ENCODE measurements around the gene HIPK4. TPM values are rescaled to one million over a fixed set of nuclear protein-coding genes. Genes with fewer than 3 reads are reported as not detected.
"Not testable (repeated sequence)": the region's sequence is repeated elsewhere in the genome, so short reads cannot be mapped to it uniquely, and the experiment has no call there.

The HIPK4 gene, protein sequence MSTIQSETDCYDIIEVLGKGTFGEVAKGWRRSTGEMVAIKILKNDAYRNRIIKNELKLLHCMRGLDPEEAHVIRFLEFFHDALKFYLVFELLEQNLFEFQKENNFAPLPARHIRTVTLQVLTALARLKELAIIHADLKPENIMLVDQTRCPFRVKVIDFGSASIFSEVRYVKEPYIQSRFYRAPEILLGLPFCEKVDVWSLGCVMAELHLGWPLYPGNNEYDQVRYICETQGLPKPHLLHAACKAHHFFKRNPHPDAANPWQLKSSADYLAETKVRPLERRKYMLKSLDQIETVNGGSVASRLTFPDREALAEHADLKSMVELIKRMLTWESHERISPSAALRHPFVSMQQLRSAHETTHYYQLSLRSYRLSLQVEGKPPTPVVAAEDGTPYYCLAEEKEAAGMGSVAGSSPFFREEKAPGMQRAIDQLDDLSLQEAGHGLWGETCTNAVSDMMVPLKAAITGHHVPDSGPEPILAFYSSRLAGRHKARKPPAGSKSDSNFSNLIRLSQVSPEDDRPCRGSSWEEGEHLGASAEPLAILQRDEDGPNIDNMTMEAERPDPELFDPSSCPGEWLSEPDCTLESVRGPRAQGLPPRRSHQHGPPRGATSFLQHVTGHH
- total RNA-seq = 0.74 TPM

DNA sequence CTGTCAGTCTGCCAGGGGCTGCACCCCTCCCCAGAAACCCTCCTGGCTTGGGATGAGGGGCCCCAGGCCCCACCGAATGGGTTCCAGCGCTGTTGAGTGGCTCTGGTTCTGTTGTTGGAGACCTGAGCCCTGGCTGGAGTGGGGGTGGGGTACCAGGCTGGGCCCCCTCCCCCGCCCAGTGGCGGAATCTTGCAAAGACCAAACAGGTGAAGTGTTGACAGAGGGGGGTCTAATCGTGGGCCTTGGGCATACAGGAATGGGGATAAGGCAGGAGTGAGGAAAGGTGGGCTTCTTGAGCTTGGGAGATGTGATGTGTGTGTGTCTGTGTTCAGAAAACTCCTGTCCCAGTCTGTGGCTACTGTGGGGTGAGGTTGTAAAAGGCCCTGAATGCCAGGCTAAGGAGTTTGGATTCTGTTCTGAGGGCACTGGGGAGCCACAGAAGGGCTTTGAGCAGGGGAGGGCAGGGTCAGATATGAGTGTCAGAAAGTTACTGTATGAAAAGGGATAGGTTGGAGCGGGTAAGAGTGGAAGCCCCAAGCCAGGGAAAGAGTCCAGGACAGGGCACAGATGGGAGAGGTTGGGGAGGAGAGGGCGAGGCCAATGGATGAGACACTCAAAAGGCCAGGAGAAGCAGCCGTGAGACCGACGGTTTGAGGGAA, at the start of gene HIPK4:
HIPK4 (minus strand) TSS at position 98 of the 659 bp plus-strand sequence. CDS start 279 bp downstream, outside the sequence.
- no peaks in the 10 kb centered on the region for H3K27me3 ChIP-seq
- no peaks in the 10 kb centered on the region for H3K4me1 ChIP-seq
- TF ChIP-seq POLR2A (IDR thresholded peaks at IDR 0.05) (no peak), POLR2AphosphoS5 (IDR thresholded peaks at IDR 0.05; ENCODE audit: insufficient read depth in 1 of 2, low read depth in 1 of 2) (no peak)
- TF ChIP-seq, protein P1, sequence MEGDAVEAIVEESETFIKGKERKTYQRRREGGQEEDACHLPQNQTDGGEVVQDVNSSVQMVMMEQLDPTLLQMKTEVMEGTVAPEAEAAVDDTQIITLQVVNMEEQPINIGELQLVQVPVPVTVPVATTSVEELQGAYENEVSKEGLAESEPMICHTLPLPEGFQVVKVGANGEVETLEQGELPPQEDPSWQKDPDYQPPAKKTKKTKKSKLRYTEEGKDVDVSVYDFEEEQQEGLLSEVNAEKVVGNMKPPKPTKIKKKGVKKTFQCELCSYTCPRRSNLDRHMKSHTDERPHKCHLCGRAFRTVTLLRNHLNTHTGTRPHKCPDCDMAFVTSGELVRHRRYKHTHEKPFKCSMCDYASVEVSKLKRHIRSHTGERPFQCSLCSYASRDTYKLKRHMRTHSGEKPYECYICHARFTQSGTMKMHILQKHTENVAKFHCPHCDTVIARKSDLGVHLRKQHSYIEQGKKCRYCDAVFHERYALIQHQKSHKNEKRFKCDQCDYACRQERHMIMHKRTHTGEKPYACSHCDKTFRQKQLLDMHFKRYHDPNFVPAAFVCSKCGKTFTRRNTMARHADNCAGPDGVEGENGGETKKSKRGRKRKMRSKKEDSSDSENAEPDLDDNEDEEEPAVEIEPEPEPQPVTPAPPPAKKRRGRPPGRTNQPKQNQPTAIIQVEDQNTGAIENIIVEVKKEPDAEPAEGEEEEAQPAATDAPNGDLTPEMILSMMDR (IDR thresholded peaks at IDR 0.05) = no peak
- no peak within 1 kb of the TSS for H3K27ac ChIP-seq
- H3K9me3 ChIP-seq = no peaks in the 10 kb centered on the region
- no peak for DNase-seq (ENCODE audit: extremely low spot score in 2 of 2)
- no peak within 1 kb of the TSS for H3K4me3 ChIP-seq
- H3K36me3 ChIP-seq = no peaks in the 10 kb centered on the region
- intact Hi-C loops (cut with DNase I) = no loop called here

DNA sequence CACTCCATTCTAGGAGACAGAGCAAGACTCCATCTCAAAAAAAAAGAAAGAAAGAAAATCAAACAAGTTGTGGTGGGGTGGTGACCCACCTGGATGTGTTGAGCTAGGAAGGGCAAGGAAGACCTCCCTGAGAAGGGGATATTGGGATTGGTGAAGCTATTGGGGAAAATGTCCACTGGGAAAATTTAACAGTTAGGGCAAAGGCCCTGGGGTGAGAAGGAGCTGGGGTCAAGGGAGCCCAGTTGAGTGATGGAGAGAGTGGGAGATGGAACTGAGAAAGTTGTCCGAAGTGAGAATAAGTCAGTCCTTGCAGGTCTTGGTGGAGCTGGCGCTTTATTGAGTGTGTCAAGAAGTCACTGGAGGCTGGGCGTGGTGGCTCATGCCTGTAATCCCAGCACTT, 48.3 kb upstream of the HIPK4 start:
- intact Hi-C loops (cut with DNase I) = loop anchor here (10.0 kb wide), 1 partner anchor 167 kb away; the partner anchor contains the start of gene LTBP4
- H3K27ac ChIP-seq = no peak overlapping the region
- no peak for DNase-seq (ENCODE audit: extremely low spot score in 2 of 2)
- H3K36me3 ChIP-seq = peaks cover 0 to 20% of the 10 kb centered on the region in 2 donors
- H3K27me3 ChIP-seq = no peaks in the 10 kb centered on the region
- H3K4me3 ChIP-seq = no peak overlapping the region
- H3K9me3 ChIP-seq = no peaks in the 10 kb centered on the region
- TF ChIP-seq POLR2AphosphoS5 (IDR thresholded peaks at IDR 0.05; ENCODE audit: insufficient read depth in 1 of 2, low read depth in 1 of 2) (no peak), POLR2A (IDR thresholded peaks at IDR 0.05) (no peak)
- TF ChIP-seq, protein P1 (IDR thresholded peaks at IDR 0.05) = no peak
- H3K4me1 ChIP-seq = peaks cover 39% of the 10 kb centered on the region

DNA sequence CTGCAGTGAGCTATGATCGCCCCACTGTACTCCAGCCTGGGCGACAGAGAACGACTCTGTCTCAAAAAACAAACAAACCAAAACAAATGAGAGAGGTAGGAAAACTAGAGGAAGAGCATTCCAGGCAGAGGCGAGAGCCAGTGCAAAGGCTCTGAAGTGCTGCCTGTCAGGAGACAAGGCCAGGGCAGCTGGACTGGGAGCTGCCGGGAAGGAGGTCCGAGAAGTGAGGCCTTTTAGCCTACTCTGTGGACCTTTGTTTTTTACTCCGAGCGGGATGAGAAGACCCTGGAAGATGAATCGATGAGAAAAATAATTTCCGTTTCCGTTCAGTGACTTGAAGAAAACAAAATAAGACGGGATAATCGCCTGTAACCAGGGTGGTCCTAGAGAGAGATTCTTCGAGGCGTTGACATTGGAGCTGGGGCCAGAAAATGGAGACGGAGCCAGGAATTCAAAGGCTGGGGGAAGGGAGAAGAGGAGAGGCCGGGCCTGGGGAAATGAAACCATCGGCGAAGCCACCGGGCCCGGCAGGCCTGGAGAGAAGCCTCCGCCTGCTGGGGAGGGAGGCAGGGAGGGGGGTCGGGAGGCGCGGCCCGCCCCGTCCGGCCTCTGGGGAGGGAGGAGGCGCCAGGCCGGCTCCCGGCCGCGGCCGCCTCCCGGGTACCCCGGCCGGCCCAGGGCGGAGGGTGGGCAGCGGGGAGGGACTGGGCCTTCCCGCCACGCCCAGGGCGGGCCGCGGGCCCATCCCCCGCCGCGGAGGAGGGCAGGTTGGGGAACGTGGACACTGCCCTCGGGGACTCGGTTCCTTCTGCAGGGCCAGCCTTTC, 43.6 kb upstream of the HIPK4 start:
- DNase-seq (ENCODE audit: extremely low spot score in 2 of 2) = no peak
- intact Hi-C loops (cut with DNase I) = loop anchor here (10.0 kb wide), 1 partner anchor 171 kb away; the partner anchor contains the start of gene LTBP4
- H3K27ac ChIP-seq = peak overlapping the region; percentile 92
- H3K27me3 ChIP-seq = no peaks in the 10 kb centered on the region
- peaks cover 26% of the 10 kb centered on the region for H3K4me1 ChIP-seq
- H3K4me3 ChIP-seq = peak overlapping the region; percentile 37 to 49
- no peaks in the 10 kb centered on the region for H3K36me3 ChIP-seq
- peak; percentile 40 to 63 for TF ChIP-seq POLR2AphosphoS5 (IDR thresholded peaks at IDR 0.05; ENCODE audit: insufficient read depth in 1 of 2, low read depth in 1 of 2)
- peak in 1 of 2 donors; percentile 26 for TF ChIP-seq POLR2A (IDR thresholded peaks at IDR 0.05)
- TF ChIP-seq, protein P1 (IDR thresholded peaks at IDR 0.05) = no peak
- H3K9me3 ChIP-seq = no peaks in the 10 kb centered on the region

DNA sequence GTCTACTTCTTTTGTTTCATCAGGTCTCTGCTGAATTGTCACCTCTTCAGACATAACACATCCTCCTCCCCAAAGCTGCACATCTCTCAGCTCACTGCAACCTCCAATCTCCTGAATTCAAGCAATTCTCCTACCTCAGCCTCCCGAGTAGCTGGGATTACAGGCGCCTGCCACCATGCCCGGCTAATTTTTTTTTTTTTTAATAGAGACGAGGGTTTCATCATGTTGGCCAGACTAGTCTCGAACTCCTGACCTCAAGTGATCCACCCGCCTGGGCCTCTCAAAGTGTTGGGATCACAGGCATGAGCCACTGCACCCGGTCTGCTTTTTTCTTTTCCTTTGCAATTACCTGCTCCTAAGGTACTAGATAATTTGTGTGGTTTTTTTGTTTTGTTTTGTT, 42.8 kb upstream of the HIPK4 start:
- peak overlapping the region; percentile 92 for H3K27ac ChIP-seq
- H3K4me3 ChIP-seq = peak overlapping the region; percentile 37 to 49
- not testable (repeated sequence) for H3K27me3 ChIP-seq; H3K9me3 ChIP-seq; DNase-seq (ENCODE audit: extremely low spot score in 2 of 2); H3K36me3 ChIP-seq
- intact Hi-C loops (cut with DNase I) = loop anchor here (10.0 kb wide), 1 partner anchor 172 kb away; the partner anchor contains the start of gene LTBP4
- peaks cover 26% of the 10 kb centered on the region for H3K4me1 ChIP-seq

DNA sequence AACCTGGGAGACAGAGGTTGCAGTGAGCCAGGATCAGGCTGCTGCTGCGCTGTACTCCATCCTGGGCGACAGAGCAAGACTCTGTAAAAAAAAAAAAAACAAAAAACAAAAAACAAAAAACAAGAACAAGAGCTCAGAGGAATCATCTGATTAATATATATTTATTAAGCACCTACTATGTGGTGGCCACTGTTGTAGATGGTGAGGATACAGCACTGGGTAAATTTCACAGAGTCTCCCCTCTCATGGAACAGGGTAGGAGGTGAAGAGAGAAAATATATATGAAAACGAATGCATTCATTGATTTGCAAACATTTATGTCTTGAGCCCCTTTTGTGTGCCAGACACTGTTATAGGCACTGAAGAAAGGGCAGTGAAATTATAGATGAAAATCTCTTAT, 41.7 kb upstream of the HIPK4 start:
- Histone ChIP-seq H3K27me3 (no peaks in the 10 kb centered on the region), H3K36me3 (no peaks in the 10 kb centered on the region), H3K4me1 (peaks cover 32% of the 10 kb centered on the region), H3K4me3 (no peak overlapping the region), H3K9me3 (no peaks in the 10 kb centered on the region), H3K27ac (peak overlapping the region; percentile 92)
- intact Hi-C loops (cut with DNase I) = loop anchor here (10.0 kb wide), 1 partner anchor 173 kb away; the partner anchor contains the start of gene LTBP4
- no peak for DNase-seq (ENCODE audit: extremely low spot score in 2 of 2)
- TF ChIP-seq POLR2A (IDR thresholded peaks at IDR 0.05) (no peak), POLR2AphosphoS5 (IDR thresholded peaks at IDR 0.05; ENCODE audit: insufficient read depth in 1 of 2, low read depth in 1 of 2) (no peak)
- TF ChIP-seq, protein P1 (IDR thresholded peaks at IDR 0.05) = no peak

DNA sequence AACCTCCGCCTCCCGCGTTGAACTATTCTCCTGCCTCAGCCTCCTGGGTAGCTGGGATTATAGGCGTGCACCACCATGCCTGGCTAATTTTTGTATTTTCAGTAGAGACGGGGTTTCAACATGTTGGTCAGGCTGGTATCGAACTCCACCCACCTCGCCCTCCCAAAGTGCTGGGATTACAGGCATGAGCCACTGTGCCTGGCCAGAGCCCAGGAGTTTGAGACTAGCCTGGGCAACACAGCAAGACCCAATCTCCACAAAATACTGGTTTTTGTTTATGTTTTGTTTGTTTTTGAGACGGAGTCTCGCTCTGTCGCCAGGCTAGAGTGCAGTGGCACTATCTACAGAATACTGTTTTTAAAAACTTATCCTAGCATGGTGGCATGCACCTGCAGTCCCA, 40.3 kb upstream of the HIPK4 start:
- not testable (repeated sequence) for H3K27ac ChIP-seq; H3K36me3 ChIP-seq; DNase-seq (ENCODE audit: extremely low spot score in 2 of 2); H3K4me3 ChIP-seq; H3K9me3 ChIP-seq; H3K27me3 ChIP-seq
- intact Hi-C loops (cut with DNase I) = loop anchor here (10.0 kb wide), 1 partner anchor 175 kb away; the partner anchor contains the start of gene LTBP4
- H3K4me1 ChIP-seq = peaks cover 37% of the 10 kb centered on the region

DNA sequence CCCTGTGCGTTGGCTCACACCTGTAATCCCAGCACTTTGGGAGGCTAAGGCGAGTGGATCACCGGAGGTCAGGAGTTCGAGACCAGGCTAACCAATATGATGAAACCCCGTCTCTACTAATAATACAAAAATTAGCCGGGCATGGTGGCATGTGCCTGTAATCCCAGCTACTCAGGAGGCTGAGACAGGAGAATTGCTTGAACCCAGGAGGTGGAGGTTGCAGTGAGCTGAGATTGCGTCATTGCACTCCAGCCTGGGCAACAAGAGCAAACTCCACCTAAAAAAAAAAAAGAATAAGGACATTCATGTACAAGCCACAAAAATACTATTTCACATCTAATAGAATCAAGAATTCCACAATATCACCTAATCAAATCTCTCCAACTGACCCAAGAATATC, 38.2 kb upstream of the HIPK4 start:
- H3K27me3 ChIP-seq; H3K27ac ChIP-seq; H3K9me3 ChIP-seq; DNase-seq (ENCODE audit: extremely low spot score in 2 of 2); intact Hi-C loops (cut with DNase I); H3K4me3 ChIP-seq; H3K36me3 ChIP-seq: not testable (repeated sequence)
- peaks cover 42% of the 10 kb centered on the region for H3K4me1 ChIP-seq

Data from vagina (tissue), 2 donors.